Activated CD8-positive, alpha-beta memory T cell treated with anti-CD3 and anti-CD28 coated beads, Interleukin-2, amount 50 U/mL, for 4 hours (primary cell): ENCODE results near the gene ALDH1A1.

Experiments
- DNase-seq: peaks from one replicate; pipeline ENCODE4 v3.0.0-alpha.2; 2020

The ALDH1A1 gene

DNA sequence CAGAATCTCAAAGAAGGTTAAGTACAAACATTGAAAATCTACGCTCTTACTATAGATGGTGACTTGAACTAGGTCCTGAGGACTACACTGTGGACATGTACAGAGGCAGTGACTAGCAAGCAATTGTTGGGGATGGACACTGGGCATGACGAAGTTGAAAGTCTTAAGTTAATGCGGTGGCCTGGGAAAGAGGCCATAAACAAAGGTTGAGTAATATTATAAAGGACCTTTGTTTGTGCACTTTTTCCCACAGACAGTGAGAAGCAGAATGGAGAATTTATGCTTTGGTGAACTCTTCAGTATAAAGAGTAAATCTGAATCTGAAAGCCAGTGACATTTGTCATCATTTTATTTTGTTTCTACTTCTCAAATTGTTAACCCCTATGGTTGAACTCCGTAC lies 15.3 kb downstream of the ALDH1A1 start:
- DNase-seq: no peak

DNA sequence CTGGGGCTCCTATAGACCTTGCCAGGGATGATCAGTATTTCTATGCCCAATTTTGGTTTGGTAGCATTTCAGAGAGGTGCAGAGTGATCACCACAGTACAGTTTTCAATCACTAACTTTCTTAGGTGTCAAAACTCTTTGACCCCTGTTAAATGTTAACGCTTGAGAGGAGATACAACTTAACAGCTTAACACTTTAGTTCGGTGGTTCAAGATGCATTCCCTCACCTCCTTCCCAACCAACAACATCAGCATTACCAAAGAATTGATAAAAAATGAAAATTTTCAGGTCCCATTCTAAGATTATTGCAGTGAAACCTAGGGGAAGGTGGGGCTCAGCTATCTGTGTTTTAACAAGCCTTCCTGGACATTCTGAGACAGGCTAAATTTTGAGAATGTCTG lies 16.2 kb downstream of the ALDH1A1 start:
- no peak for DNase-seq

DNA sequence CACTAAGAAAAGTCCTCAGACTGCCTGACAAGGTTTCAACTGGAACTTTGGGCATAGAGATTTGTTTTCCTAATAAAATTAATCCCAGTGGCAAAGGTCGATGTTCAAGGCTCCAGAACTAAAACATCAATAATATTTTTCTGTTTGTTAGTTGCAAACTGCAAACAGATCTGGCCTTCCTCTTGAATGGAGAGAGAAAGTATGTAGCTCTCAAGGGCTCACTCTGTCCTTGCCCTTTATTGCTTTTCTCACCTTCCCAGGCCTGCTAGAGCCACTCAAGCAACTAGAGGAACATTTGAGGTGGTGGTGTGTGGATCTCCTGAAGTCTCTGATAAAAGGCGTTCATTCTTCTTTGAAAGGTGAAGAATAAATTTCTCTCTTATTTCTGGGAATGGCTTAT lies 16.6 kb downstream of the ALDH1A1 start:
- no peak for DNase-seq

- DNase-seq: no peak
These were observed 17.3 kb downstream of the ALDH1A1 start for GRCh38 chr9:72935595-72935994.

DNA sequence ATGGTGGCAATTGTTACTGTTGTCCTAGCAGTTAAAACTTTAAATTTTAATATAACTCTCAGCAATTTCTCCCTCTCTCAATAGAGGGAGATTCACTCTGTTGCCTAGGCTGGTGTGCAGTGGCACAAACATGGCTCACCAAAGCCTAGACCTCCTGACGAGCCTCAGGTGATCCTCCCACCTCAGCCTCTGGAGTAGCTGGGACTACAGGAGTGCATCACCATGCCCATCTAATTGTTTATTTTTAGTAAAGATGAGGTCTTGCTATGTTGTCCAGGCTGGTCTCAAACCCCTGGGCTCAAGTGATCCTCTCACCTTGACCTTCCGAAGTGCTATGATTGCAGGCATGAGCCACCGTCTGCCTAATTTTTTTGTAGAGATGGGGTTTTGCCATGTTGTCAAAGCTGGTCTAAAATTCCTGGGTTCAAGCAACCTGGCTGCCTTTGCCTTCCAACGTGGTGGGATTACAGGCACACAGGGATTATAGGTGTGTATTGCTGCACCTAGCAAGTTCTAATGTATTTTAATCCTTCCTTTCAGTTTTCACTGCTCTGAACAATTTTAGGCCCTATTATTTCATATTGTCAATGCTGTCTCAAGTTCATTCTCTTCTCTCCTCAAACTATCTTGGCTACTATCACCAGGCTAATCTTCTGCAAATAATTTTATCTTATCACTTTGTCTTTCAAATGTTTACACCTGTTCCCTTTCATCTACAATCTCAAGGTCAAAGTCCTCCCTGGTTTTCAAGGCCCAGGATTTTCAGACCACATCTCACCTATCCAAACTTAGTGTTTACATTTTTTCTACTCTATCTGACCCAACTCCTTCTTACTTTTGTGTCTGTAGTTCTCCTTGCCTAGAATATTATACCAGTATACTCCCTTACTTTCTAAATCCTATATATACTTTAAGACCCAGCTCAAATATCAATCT lies 18.9 kb downstream of the ALDH1A1 start:
- no peak for DNase-seq

GRCh38 chr9:72932619-72933018 lies 20.2 kb downstream of the ALDH1A1 start:
- DNase-seq: no peak

- no peak for DNase-seq
These were observed 21.0 kb downstream of the ALDH1A1 start for GRCh38 chr9:72931897-72932296.

DNA sequence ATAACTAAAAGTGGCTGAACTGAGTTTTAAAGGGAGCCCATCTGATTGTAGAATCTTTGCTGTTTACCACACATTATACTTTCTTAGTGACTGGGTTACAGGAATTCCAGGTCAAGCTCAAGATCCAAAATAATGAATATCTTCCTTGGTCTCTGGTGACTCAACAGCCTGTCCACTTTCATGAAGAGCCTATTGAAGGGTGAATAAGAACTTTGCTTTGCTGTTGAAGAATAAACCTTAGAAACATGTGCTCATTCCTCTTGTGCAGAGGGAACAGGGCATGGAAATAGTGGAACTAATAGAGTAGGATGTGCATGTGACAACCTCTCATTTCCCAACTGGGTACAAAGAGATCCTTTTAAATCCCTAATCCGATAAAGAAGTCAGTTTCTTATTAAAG lies 21.4 kb downstream of the ALDH1A1 start:
- DNase-seq: no peak

GRCh38 chr9:72930828-72931227 lies 22.0 kb downstream of the ALDH1A1 start:
- DNase-seq: no peak

- DNase-seq: no peak
These were observed 23.3 kb downstream of the ALDH1A1 start for GRCh38 chr9:72929542-72929941.

DNA sequence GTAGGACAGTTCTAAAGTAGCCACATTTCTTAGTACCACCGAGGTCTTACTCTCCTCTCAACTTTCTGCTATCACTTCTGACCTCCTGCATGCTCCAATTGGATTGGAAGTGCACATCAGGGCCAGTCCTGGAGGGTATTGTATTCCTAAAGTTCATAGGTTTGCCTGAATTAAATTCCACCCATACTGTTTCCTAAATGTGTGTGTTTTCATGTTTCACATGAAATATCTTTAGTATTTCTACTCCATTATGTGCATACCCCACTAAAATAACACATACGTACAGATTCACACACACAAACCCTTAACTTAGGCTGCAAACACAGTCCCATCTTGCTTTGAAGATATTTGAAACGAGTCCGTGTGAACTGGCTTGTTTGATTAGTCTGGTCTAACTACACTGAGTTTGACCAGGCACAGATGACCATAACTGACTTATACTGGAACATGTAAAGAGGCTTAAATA lies 24.8 kb downstream of the ALDH1A1 start:
- no peak for DNase-seq

GRCh38 chr9:72926506-72926905 lies 26.3 kb downstream of the ALDH1A1 start:
- no peak for DNase-seq

- no peak for DNase-seq
These were observed 27.0 kb downstream of the ALDH1A1 start for GRCh38 chr9:72925891-72926290.

DNA sequence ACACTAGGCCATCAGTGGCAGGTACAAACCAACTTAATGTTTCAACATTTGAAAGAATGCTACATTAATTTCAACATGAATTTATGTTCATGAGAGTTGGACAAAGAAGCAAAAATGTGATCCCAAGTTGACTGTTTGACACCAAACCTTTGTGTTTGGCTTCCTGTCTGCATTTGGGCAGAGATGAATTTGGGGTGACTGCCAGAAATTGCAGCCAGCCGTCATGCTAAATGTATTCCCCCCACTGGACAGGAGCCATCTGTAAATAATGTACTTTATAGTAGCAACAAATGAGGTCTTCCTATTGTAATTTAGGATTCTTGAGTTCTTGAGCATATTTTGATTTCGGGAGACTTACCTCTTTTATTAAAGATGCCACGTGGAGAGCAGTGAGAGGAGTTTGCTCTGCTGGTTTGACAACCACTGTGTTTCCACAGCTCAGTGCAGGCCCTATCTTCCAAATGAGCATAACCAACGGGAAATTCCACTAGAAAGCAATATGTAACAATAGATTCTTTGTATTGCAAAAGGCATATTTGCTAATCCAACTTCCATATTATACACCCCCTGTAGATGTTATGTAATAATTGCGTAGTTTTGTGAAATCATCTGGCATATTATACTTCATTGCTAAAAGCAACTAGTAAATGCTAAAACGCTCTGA lies 27.6 kb downstream of the ALDH1A1 start:
- no peak for DNase-seq

- DNase-seq: no peak
These were observed 28.6 kb downstream of the ALDH1A1 start for GRCh38 chr9:72924154-72924790.

DNA sequence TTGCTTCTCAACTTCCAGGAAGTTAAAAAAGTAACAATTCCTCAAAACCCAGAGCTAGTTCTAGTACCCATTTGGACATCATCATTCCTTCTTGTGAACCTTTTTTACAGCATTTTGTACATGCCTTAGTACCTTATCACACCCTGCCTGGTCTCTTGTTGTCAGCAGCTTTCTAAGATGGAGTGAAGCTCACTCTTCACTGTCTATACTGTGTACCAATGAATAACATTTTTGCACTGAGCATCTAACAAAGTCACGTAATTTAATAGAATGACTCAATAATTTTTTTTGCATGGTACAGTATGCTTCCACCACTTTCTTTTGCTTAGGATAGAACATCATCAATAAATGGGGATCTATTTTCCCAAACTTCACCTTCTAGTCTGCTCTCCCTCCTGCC lies 29.8 kb downstream of the ALDH1A1 start:
- no peak for DNase-seq

- DNase-seq: no peak
These were observed 30.8 kb downstream of the ALDH1A1 start for GRCh38 chr9:72921888-72922654.

- no peak for DNase-seq
These were observed 33.5 kb downstream of the ALDH1A1 start for GRCh38 chr9:72919246-72919945.

- DNase-seq: no peak
These were observed 34.9 kb downstream of the ALDH1A1 start for GRCh38 chr9:72917892-72918509.

- no peak for DNase-seq
These were observed 37.2 kb downstream of the ALDH1A1 start for GRCh38 chr9:72915659-72916058.

DNA sequence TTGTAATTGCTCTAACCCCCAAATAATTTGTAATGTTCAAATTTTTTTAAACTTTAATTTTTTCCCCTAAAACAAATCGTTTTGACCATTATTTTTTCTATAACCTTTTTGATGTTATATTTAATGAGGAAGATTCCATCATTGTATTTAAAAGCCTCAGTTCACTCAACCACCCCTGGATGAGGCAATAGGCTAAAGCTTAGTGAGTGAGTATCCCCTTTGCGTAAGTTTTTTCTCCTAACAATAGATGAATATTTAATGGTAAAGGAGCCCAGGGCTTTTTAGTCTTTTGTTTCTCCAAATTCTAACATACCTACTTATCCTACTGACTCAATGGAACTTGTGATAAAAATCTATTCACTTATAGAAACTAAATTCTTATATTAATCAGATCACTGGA lies 38.1 kb downstream of the ALDH1A1 start:
- DNase-seq: no peak
